Breast epithelium (tissue), 4 donors: ENCODE results near the gene PRICKLE3. TPM values are rescaled to one million over a fixed set of nuclear protein-coding genes. Genes with fewer than 3 reads are reported as not detected.

Experiments used
- DNase-seq, 2 donors: peaks; one replicate each; pipeline ENCODE4 v3.0.0-alpha.2; 2019; ENCODE audit warnings: low spot score in 2 of 2
- H3K27ac ChIP-seq, 2 donors: fragments of 200-600 bp; sonication (generic) in 1 of 2; one replicate each; pipeline ENCODE4 v1.5.1; 2016 to 2019; ENCODE audit warnings: mild to moderate bottlenecking in 1 of 2
- H3K27me3 ChIP-seq, 2 donors: fragments of 200-600 bp; sonication (generic) in 1 of 2; one replicate each; pipeline versions ENCODE4 v1.5.1 to v1.6.0; 2017 to 2019; ENCODE audit warnings: control low read depth in 1 of 2, mild to moderate bottlenecking in 1 of 2
- H3K36me3 ChIP-seq: fragments of 200-600 bp; one replicate; pipeline ENCODE4 v1.5.1; 2019
- H3K4me1 ChIP-seq, 2 donors: fragments of 200-600 bp; sonication (generic); one replicate each; pipeline ENCODE4 v1.5.1; 2016 to 2019; ENCODE audit warnings: control low read depth in 1 of 2
- H3K4me3 ChIP-seq, 3 donors: fragments of 200-600 bp; sonication (generic); 1 replicate in 2 of 3; 2 replicates in 1 of 3; pipeline ENCODE4 v1.5.1; 2016 to 2019; ENCODE audit warnings: mild to moderate bottlenecking in 3 of 3, moderate library complexity in 2 of 3
- H3K9me3 ChIP-seq, 2 donors: fragments of 200-600 bp; sonication (generic) in 1 of 2; one replicate each; pipeline ENCODE4 v1.5.1; 2016 to 2019; ENCODE audit warnings: control low read depth in 1 of 2
- CTCF ChIP-seq, 3 donors: fragments of 450-650 bp; IDR thresholded peaks; one replicate each; pipeline ENCODE4 v1.5.1; 2016 to 2017; ENCODE audit warnings: antibody characterized with exemption in 3 of 3, mild to moderate bottlenecking in 3 of 3, moderate library complexity in 3 of 3
- POLR2A ChIP-seq: fragments of 450-650 bp; IDR thresholded peaks from one replicate; pipeline ENCODE4 v1.6.1; 2016; ENCODE audit warnings: antibody characterized with exemption, mild to moderate bottlenecking, moderate library complexity
- POLR2AphosphoS5 ChIP-seq, 3 donors: sonication (generic); formaldehyde crosslinking; IDR thresholded peaks; one replicate each; pipeline ENCODE4 v1.6.1; 2017; ENCODE audit warnings: antibody characterized with exemption in 3 of 3
- intact Hi-C: fragments of 100-400 bp; cut with DNase I; formaldehyde crosslinking; loops from one replicate; pipeline ENCODE4 v1.15.1; 2023; ENCODE audit warnings: low total_unique reads
- total RNA-seq, 3 donors: library from RNA; depleted of rRNA; stranded (reverse); fragments of >200 nt; gene quantifications; one replicate each; pipeline ENCODE4 v1.1.0, GENCODE V29; 2016

Gene PRICKLE3
- total RNA-seq, 3 donors from 2014 or later: 13.3 to 14.4 (median 14.0) TPM

- H3K9me3 ChIP-seq: no peaks in the 10 kb centered on the region
- H3K27ac ChIP-seq: no peak overlapping the region
- intact Hi-C loops: no loop called here
- no peak overlapping the region for H3K4me3 ChIP-seq
- DNase-seq: no peak
- no peaks in the 10 kb centered on the region for H3K4me1 ChIP-seq
- TF ChIP-seq POLR2A (no peak), POLR2AphosphoS5 (IDR thresholded peaks at IDR 0.05) (no peak), CTCF (IDR thresholded peaks at IDR 0.05) (no peak)
- H3K36me3 ChIP-seq: no peaks in the 10 kb centered on the region
- peaks cover 0 to 47% of the 10 kb centered on the region in 2 donors for H3K27me3 ChIP-seq
Measured at GRCh38 chrX:49212861-49213260, 26.7 kb upstream of the PRICKLE3 start.

DNA sequence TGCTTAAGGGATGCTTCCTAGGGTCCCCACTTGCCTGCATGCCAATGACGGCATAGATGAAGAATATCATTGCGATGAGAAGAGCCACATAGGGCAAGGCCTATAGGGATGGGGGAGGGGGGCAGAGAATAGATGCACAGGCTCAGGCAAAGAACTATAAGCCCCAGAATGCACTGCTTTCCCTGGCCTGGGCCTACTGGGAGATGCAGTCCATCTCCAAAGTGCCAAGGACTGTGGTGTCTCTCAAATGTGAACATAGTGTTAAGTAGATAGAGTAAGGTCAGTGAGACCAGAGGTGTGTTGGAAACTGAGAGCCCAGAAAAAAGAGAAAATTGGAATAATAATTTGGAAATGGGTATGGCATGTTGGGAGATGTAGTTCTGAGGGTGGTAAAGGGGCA lies 26.0 kb upstream of the PRICKLE3 start:
- no peak overlapping the region for H3K4me3 ChIP-seq
- H3K4me1 ChIP-seq: no peaks in the 10 kb centered on the region
- intact Hi-C loops: no loop called here
- H3K36me3 ChIP-seq: no peaks in the 10 kb centered on the region
- H3K27me3 ChIP-seq: peaks cover 0 to 52% of the 10 kb centered on the region in 2 donors
- no peak for DNase-seq
- no peak overlapping the region for H3K27ac ChIP-seq
- H3K9me3 ChIP-seq: no peaks in the 10 kb centered on the region
- TF ChIP-seq POLR2AphosphoS5 (IDR thresholded peaks at IDR 0.05): no peak
- no peak for TF ChIP-seq CTCF (IDR thresholded peaks at IDR 0.05)
- TF ChIP-seq POLR2A: no peak

DNA sequence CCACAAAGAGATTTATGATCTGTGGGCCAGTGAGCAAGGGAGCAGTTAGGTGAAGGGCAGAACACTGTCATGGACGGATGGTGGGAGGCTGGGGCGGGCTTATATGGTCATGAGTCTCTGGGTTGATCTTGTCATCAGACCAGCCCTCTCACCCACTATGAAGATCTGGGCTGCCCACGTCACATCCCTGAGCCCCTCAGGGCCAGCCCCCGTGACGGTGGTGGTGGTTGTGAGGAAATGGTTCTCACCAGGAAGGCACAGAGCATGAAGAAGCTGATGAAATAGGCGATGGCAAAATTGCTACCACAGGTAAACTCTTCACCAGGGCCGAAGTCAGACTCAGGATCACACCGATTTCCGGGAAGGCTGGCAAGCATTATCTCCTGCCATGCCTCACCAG lies 24.9 kb upstream of the PRICKLE3 start:
- TF ChIP-seq POLR2A (no peak), CTCF (IDR thresholded peaks at IDR 0.05) (no peak), POLR2AphosphoS5 (IDR thresholded peaks at IDR 0.05) (no peak)
- H3K36me3 ChIP-seq: no peaks in the 10 kb centered on the region
- intact Hi-C loops: no loop called here
- no peak for DNase-seq
- H3K27ac ChIP-seq: no peak overlapping the region
- no peaks in the 10 kb centered on the region for H3K9me3 ChIP-seq
- no peaks in the 10 kb centered on the region for H3K4me1 ChIP-seq
- peaks cover 0 to 58% of the 10 kb centered on the region in 2 donors for H3K27me3 ChIP-seq
- no peak overlapping the region for H3K4me3 ChIP-seq

GRCh38 chrX:49210406-49210805 lies 24.2 kb upstream of the PRICKLE3 start:
- no peak for TF ChIP-seq POLR2AphosphoS5 (IDR thresholded peaks at IDR 0.05)
- TF ChIP-seq CTCF (IDR thresholded peaks at IDR 0.05): no peak
- no peak for TF ChIP-seq POLR2A
- intact Hi-C loops: no loop called here

GRCh38 chrX:49209434-49210251 lies 23.5 kb upstream of the PRICKLE3 start:
- no peaks in the 10 kb centered on the region for H3K4me1 ChIP-seq
- no peak for DNase-seq
- H3K36me3 ChIP-seq: no peaks in the 10 kb centered on the region
- intact Hi-C loops: no loop called here
- H3K27ac ChIP-seq: no peak overlapping the region
- TF ChIP-seq POLR2AphosphoS5 (IDR thresholded peaks at IDR 0.05): no peak
- no peak for TF ChIP-seq CTCF (IDR thresholded peaks at IDR 0.05)
- TF ChIP-seq POLR2A: no peak
- no peak overlapping the region for H3K4me3 ChIP-seq
- H3K27me3 ChIP-seq: peaks cover 0 to 65% of the 10 kb centered on the region in 2 donors
- no peaks in the 10 kb centered on the region for H3K9me3 ChIP-seq

More at GRCh38 chrX:49210406-49210805, 24.2 kb upstream of the PRICKLE3 start:
- DNase-seq: no peak
- peaks cover 0 to 59% of the 10 kb centered on the region in 2 donors for H3K27me3 ChIP-seq
- H3K9me3 ChIP-seq: no peaks in the 10 kb centered on the region
- no peak overlapping the region for H3K4me3 ChIP-seq
- no peaks in the 10 kb centered on the region for H3K4me1 ChIP-seq
- H3K36me3 ChIP-seq: no peaks in the 10 kb centered on the region
- H3K27ac ChIP-seq: no peak overlapping the region
